T-helper 2 cell treated with Interferon-gamma antibody and Interleukin-4, amounts not matched to agents 100 ng/mL and 5 ng/mL, for 36 hours (primary cell): ENCODE measurements around the gene KRTAP10-6. TPM values are rescaled to one million over a fixed set of nuclear protein-coding genes. Genes with fewer than 3 reads are reported as not detected.
"Not testable (repeated sequence)": the region's sequence is repeated elsewhere in the genome, so short reads cannot be mapped to it uniquely, and the experiment has no call there.

ENCODE experiments used
- intact Hi-C: fragments of 100-400 bp; cut with micrococcal nuclease; formaldehyde crosslinking; loops from one replicate; pipeline ENCODE4 v1.15.1; 2023
- total RNA-seq: library from RNA; stranded (reverse); gene quantifications from 2 replicates; pipeline ENCODE4 v1.2.3, GENCODE V29; 2022

Gene KRTAP10-6
- total RNA-seq, 1 donor from 2014 or later: not detected

DNA sequence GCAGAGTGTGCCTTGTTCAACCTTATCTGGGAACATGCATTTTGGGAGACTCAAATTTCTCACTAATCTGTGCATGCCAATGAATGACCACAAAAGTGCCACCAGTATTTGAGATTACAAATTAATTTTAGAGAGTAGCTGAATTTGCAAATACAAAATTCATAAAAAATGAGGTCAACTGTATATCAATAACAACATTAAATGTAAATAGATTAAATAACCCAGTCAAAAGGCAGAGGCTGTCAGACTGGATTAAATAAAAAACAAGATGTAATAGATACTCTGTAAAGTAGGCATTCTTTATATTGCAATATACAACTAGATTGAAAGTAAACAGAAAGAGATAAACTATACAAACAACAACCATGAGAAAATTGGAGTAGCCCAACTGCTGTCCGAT lies 28.2 kb downstream of the KRTAP10-6 start:
- intact Hi-C loops: no loop called here

- intact Hi-C loops: no loop called here
Observed at GRCh38 chr21:44558695-44559094, 33.6 kb downstream of the KRTAP10-6 start, which contains the start of gene KRTAP10-3. Gene KRTAP10-3, minus strand, starts transcription at chr21:44558795. Its CDS starts 80 bp downstream, at chr21:44558715.

DNA sequence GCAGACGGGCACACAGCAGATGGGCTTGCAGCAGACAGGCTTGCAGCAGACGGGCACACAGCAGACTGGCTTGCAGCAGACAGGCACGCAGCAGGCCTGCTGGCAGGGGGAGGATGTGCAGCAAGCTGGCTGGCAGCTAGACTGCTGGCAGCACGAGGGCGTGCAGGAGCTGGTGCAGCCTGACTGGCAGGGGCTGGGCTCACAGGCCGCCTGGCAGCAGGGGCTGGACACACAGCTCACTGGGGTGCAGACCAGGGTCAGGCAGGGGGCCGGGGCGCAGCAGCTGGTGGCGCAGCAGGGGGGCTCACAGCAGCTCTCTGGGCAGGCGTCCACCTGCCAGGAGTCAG lies 34.0 kb downstream of the KRTAP10-6 start:
- intact Hi-C loops: not testable (repeated sequence)

- intact Hi-C loops: no loop called here
Observed at GRCh38 chr21:44557491-44558328, 34.6 kb downstream of the KRTAP10-6 start.

GRCh38 chr21:44556879-44557278 lies 35.4 kb downstream of the KRTAP10-6 start:
- intact Hi-C loops: no loop called here

- intact Hi-C loops: no loop called here
Observed at GRCh38 chr21:44555200-44555875, 37.0 kb downstream of the KRTAP10-6 start.

DNA sequence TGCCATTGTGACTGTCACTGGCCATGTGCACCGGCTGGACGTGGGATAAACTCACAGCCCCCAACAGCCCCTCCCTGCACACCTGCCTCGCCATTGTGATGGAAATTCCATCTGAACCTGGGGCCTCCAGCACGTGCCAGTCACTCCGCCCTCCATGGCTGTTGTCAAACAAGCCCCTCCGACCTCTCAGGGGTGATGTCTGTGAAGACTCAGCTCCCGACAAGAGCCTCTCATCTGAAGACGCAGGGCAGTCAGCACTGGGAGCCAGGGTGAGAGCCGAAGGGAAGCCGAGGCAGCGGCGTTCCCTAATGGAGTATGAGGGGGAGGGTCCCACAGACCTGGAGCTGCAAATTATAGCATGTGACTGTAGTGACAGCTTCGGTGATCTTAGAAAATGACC lies 39.6 kb downstream of the KRTAP10-6 start:
- intact Hi-C loops: no loop called here

GRCh38 chr21:44552136-44552535 lies 40.2 kb downstream of the KRTAP10-6 start:
- intact Hi-C loops: no loop called here

DNA sequence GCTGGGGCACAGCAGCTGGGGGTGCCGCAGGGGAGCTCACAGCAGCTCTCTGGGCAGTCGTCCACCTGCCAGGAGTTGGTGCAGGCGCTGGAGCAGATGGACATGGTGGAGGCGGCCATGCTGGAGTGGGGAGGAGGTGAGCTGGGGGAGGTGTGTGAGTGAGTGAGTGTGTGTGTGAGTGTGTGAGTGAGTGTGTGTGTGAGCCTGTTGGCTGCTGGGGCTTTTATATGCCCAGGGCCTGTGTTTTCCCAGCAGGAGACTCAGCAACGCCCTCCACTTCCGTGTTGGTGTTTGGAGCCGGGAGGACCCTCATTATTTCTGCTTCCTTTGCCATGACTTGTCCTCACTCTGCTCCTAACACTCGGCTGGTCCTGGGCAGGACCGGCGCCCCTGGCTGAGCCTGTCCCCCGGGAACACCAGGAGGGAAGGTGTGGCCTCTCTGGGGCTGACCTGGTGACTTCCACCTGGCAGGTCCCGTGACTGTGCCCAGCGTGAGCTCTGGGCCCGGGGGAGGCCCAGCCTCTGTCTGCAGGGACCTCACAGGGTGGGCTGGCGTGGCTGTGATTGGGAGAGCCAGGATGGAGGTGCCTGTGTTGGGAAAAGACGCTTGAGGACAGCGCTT lies 40.9 kb downstream of the KRTAP10-6 start, which contains the start of gene KRTAP10-2:
TSS of gene KRTAP10-2 (minus strand) at position 166 of the 622 bp plus-strand sequence. CDS start at position 119, 47 bp downstream.
- intact Hi-C loops: no loop called here

DNA sequence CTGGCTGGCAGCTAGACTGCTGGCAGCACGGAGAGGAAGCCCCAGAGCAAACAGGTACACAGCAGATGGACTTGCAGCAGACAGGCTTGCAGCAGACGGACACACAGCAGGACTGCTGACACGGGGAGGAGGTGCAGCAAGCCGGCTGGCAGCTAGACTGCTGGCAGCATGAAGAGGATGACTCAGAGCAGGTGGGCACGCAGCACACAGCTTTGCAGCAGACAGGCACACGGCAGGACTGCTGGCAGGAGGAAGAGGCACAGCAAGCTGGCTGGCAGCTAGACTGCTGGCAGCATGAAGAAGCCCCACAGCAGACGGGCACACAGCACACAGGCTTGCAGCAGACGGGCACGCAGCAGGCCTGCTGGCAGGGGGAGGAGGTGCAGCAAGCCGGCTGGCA lies 41.5 kb downstream of the KRTAP10-6 start:
- intact Hi-C loops: no loop called here

DNA sequence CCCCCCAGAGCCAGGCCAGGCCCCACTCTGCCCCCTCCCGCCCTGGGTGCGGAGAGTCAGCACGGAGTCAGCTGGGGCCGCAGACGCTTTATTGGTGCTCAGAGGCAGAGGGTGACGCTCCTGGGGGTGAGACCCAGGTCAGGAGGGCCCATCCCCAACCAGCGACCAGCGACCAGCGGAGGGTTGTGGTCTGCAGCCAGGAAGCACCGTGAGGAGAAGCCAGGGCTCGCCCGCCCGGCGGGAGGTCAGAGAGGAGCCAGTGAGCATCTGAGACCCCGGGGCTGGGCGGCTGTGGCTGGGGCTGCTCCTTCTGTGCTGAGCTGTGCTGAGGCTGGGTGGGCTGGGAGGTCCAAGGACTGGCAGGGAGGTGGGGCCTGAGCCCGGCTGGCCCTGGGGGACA lies 42.0 kb downstream of the KRTAP10-6 start:
- intact Hi-C loops: not testable (repeated sequence)

DNA sequence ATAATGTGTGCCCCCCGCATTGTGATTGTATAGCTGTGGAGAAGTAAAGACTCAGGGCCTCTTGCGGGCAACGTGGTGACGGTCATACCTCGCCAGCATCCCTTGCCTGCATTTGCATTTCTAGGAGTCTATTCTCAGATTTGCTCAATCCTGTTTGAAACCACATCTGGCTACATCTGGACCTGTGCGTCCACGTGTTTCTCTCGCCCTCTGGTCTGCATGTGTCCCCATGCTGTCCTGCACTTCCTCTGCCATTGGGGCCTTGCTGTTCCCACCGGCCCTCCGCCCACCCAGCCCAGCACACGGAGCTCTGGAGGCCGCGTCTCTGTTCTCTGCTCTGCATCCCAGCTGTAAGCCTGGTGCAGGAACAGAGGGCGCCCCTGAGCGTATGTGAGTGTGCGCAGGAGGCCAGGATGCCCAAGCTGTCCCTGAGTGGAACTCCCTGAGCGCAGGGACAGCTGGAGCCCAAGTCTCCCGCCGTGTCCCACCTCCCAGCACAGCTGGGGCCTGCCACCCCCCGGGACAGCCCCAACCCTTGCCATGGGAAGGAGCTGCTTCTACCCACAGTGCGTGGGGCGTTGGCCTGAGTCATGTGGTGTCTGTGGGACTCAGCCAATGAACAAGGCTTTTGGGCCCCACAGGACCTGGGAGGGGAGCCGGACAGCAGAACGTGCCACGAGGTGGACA lies 42.6 kb downstream of the KRTAP10-6 start:
- intact Hi-C loops: no loop called here

DNA sequence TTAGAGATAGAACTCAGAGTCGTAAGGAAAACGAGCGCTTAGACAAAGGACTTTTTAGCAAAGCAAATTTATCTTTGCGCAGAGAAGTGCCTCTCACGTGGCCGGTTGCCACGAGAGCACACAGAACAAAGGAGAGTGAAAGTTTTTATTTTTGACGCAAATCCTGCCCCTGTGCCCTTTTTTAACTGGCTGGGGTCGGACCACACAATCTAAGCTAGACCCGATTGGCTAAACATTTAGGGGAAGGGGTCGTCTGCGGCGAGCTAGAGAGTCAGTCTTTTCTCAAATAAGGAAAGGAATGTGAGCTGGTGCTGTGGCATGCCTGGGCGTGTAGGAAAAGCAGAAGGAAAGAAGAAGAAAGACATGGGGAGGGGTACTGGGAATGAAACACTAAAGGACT lies 43.4 kb downstream of the KRTAP10-6 start:
- intact Hi-C loops: no loop called here

DNA sequence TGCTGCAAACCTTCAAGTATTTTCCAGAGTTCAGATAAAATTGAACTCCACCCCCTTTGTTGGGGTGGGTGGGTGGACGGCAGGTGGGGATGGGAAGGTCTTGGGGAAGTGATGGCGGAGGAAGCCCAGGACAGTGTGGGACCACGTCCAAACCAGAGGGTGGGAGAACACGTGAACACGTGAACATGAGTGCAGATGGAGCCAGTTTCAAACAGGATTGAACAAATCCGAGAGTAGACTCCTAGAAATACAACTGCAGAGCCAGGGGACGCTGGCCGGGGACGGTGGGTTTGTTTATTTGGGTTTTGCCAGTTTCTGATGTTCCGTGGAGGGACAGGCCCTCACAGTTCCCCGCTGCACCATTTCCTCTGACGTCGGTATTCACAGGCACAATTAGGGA lies 43.9 kb downstream of the KRTAP10-6 start:
- intact Hi-C loops: no loop called here

DNA sequence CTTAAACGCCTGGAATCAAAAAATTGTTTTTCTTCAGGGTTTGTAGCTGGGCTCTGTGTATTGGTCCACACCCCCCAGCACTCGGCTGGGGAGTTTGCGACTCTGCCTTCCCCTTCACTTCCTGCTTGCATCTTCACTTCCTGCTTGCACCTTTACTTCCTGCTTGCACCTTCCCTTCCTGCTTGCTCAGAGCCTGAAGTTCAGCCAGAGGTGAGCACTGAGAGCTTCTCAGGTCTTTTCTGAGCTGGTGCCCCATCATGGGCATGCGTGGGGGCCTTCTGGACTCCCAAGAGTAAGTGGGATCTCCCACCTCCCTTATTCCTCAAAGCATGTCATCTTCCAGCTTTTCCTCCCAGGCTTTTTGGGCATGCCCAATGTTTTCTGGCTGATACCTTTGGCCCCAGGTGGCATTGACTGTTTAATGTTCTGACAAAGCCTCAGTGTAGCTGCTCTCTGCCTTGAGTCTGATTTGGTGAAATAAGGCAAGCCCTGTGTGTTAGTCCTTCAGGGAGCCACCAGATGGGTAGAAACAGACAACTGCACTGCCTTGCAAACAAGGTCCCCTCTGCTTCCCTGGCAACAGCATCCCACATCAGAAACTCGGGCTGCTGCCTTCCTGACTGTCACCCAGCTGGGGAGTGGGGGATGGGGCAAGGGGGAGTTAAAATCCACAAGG lies 44.5 kb downstream of the KRTAP10-6 start:
- intact Hi-C loops: no loop called here

GRCh38 chr21:44544566-44544965 lies 47.7 kb downstream of the KRTAP10-6 start:
- intact Hi-C loops: no loop called here

DNA sequence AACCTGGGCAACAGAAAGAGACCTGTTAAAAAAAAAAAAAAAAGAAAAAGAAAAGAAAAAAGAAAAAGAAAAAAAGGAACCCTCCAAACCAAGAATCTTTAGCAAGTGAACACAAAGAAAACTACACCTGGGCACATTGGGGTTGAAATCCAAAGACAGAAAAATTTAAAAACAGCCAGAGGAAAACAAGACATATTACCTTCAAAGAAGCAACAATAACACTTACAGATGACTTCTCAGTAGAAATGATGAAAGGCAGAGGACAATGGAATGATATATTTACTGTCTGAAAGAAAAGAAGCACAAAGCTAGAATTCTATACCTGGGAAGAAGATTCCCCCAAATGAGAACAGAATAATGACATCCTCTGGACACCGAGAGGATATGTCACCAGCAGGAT lies 49.6 kb downstream of the KRTAP10-6 start:
- intact Hi-C loops: no loop called here
